Panc1 (cell line): ENCODE data around the gene CLPTM1L. TPM values are rescaled to one million over a fixed set of nuclear protein-coding genes. Genes with fewer than 3 reads are reported as not detected.

Source experiments
- ATAC-seq: fragments of 200-7000 bp; cut with Tn5 transposase; 2 replicates; pipeline ENCODE4 v1.9.1; 2020; ENCODE audit warnings: mild to moderate bottlenecking, moderate library complexity
- BruUV-seq: library from RNA; stranded (reverse); fragments of 400-500 nt; replicated peaks from 2 replicates; lab custom pipeline; 2021; lab: Mats Ljungman, UMichigan
- CTCF ChIA-PET: fragments of 300-600 bp; sonication (Branson Sonifier 250); formaldehyde crosslinking; loops from one replicate; lab custom pipeline; 2022; ENCODE audit warnings: antibody characterized with exemption; lab: Charles Lee
- POLR2A ChIA-PET: fragments of 300-600 bp; sonication (Branson Sonifier 250); formaldehyde crosslinking; loops from one replicate; lab custom pipeline; 2022; ENCODE audit warnings: antibody characterized with exemption; lab: Charles Lee
- DNase-seq: peaks from one replicate; pipeline ENCODE4 v3.0.0-alpha.2; 2010; ENCODE audit warnings: low read depth, low spot score
- H3K27ac ChIP-seq: 2 replicates; pipeline ENCODE4 v1.5.1; 2011; ENCODE audit warnings: mild to moderate bottlenecking, low read length, inconsistent platforms
- H3K27me3 ChIP-seq: fragments of 200-500 bp; sonication (Bioruptor generic); 2 replicates; pipeline ENCODE4 v1.6.0; 2014; ENCODE audit warnings: low read length, inconsistent platforms; ENCODE audit not compliant: control insufficient read depth, insufficient read depth
- H3K36me3 ChIP-seq: fragments of 200-500 bp; sonication (Bioruptor generic); 2 replicates; pipeline ENCODE4 v1.5.1; 2014; ENCODE audit warnings: inconsistent platforms, mild to moderate bottlenecking, low read length, moderate library complexity; ENCODE audit not compliant: control insufficient read depth, insufficient read depth
- H3K4me1 ChIP-seq: 2 replicates; pipeline ENCODE4 v1.5.1; 2011; ENCODE audit warnings: inconsistent platforms, mild to moderate bottlenecking, low read length, moderate library complexity; ENCODE audit not compliant: control insufficient read depth, insufficient read depth
- H3K4me3 ChIP-seq, 2 experiments: 2 replicates each; pipeline ENCODE4 v1.5.1; 2011 to 2012; ENCODE audit warnings: low read depth in 2 of 2, low read length in 2 of 2, mild to moderate bottlenecking in 2 of 2, inconsistent platforms in 1 of 2, moderate library complexity in 1 of 2
- H3K9me3 ChIP-seq: fragments of 200-500 bp; sonication (Bioruptor generic); 2 replicates; pipeline ENCODE4 v1.5.1; 2014; ENCODE audit warnings: low read depth, mild to moderate bottlenecking, inconsistent platforms, low read length, moderate library complexity; ENCODE audit not compliant: control insufficient read depth, insufficient read depth
- CTCF ChIP-seq: fragments of 450-650 bp; IDR thresholded peaks from 2 replicates; pipeline ENCODE4 v1.5.1; 2017; ENCODE audit warnings: mild to moderate bottlenecking
- POLR2AphosphoS5 ChIP-seq: IDR thresholded peaks from 2 replicates; pipeline ENCODE4 v1.6.1; 2012; ENCODE audit warnings: mild to moderate bottlenecking, low read depth, low read length, moderate library complexity
- SIN3A ChIP-seq: IDR thresholded peaks from 2 replicates; pipeline ENCODE4 v1.6.1; 2012; ENCODE audit warnings: low read depth, mild to moderate bottlenecking, low read length, moderate library complexity, borderline replicate concordance; ENCODE audit not compliant: insufficient read depth
- TCF7L2 ChIP-seq: IDR thresholded peaks from 2 replicates; pipeline ENCODE4 v1.6.1; 2011; ENCODE audit warnings: mild to moderate bottlenecking, low read depth, low read length, inconsistent platforms
- in situ Hi-C: cut with HindIII; loops from 2 replicates; pipeline ENCODE4 v1.10.0; 2016; ENCODE audit warnings: low sequenced_read_pairs, low pct_unique_long_range_greater_than_20kb
- intact Hi-C: fragments of 100-400 bp; cut with micrococcal nuclease; formaldehyde crosslinking; loops from one replicate; pipeline ENCODE4 v1.10.0; 2022; ENCODE audit not compliant: unreplicated experiment
- total RNA-seq: library from RNA; stranded (reverse); gene quantifications from one replicate; pipeline ENCODE4 v1.2.1, GENCODE V29; 2021; ENCODE audit not compliant: unreplicated experiment
- TF ChIP-seq, protein P1 (sequence below), 2 experiments: IDR thresholded peaks; 2 replicates each; pipeline ENCODE4 v1.6.1; 2011 to 2012; ENCODE audit warnings: low read depth in 2 of 2, control low read depth in 1 of 2, low read length in 1 of 2, mild to moderate bottlenecking in 1 of 2, moderate library complexity in 1 of 2; ENCODE audit not compliant: insufficient read depth in 1 of 2

The CLPTM1L gene
- total RNA-seq, 1 experiment from 2014 or later: 188 TPM

GRCh38 chr5:1380011-1380817 lies 35.3 kb upstream of the CLPTM1L start:
- H3K36me3 ChIP-seq: no peaks in the 10 kb centered on the region
- ATAC-seq (peak; percentile 92), DNase-seq (no peak)
- no peak overlapping the region for H3K27ac ChIP-seq
- H3K4me1 ChIP-seq: no peaks in the 10 kb centered on the region; the same call in 1 of the 2 replicates
- in situ Hi-C loops: no loop called here
- ChIA-PET CTCF (interaction anchor here (0.5 to 1.6 kb wide), 9 partner anchors 11 to 370 kb away, joined by 3 to 7 read pairs (median 3); no protein-coding TSS in a partner anchor), POLR2A (no interaction called here)
- no peaks in the 10 kb centered on the region for H3K27me3 ChIP-seq
- H3K9me3 ChIP-seq: no peaks in the 10 kb centered on the region
- intact Hi-C loops: no loop called here
- TF ChIP-seq CTCF: peak; percentile 93
- TF ChIP-seq, protein P1, sequence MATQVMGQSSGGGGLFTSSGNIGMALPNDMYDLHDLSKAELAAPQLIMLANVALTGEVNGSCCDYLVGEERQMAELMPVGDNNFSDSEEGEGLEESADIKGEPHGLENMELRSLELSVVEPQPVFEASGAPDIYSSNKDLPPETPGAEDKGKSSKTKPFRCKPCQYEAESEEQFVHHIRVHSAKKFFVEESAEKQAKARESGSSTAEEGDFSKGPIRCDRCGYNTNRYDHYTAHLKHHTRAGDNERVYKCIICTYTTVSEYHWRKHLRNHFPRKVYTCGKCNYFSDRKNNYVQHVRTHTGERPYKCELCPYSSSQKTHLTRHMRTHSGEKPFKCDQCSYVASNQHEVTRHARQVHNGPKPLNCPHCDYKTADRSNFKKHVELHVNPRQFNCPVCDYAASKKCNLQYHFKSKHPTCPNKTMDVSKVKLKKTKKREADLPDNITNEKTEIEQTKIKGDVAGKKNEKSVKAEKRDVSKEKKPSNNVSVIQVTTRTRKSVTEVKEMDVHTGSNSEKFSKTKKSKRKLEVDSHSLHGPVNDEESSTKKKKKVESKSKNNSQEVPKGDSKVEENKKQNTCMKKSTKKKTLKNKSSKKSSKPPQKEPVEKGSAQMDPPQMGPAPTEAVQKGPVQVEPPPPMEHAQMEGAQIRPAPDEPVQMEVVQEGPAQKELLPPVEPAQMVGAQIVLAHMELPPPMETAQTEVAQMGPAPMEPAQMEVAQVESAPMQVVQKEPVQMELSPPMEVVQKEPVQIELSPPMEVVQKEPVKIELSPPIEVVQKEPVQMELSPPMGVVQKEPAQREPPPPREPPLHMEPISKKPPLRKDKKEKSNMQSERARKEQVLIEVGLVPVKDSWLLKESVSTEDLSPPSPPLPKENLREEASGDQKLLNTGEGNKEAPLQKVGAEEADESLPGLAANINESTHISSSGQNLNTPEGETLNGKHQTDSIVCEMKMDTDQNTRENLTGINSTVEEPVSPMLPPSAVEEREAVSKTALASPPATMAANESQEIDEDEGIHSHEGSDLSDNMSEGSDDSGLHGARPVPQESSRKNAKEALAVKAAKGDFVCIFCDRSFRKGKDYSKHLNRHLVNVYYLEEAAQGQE (IDR thresholded peaks at IDR 0.05; ENCODE audit: insufficient read depth in 1 of 2, low read depth in 2 of 2, low read length in 1 of 2): no peak
- TF ChIP-seq POLR2AphosphoS5: no peak
- no TSS peak for BruUV-seq
- H3K4me3 ChIP-seq: peak overlapping the region; percentile 19 to 40

GRCh38 chr5:1378866-1379659 lies 34.2 kb upstream of the CLPTM1L start:
- Histone ChIP-seq H3K27ac (no peak overlapping the region), H3K36me3 (no peaks in the 10 kb centered on the region), H3K4me1 (peaks cover 4% of the 10 kb centered on the region; the same call in 1 of the 2 replicates), H3K4me3 (no peak overlapping the region), H3K27me3 (no peaks in the 10 kb centered on the region), H3K9me3 (no peaks in the 10 kb centered on the region)
- ATAC-seq (no peak), DNase-seq (no peak)
- BruUV-seq: no TSS peak
- ChIA-PET CTCF (interaction anchor here (1.5 to 1.6 kb wide), 2 partner anchors 12 to 16 kb away, joined by 5 to 7 read pairs; no protein-coding TSS in a partner anchor), POLR2A (no interaction called here)
- TF ChIP-seq TCF7L2: no peak
- TF ChIP-seq, protein P1 (IDR thresholded peaks at IDR 0.05; ENCODE audit: insufficient read depth in 1 of 2, low read depth in 2 of 2, low read length in 1 of 2): no peak
- no peak for TF ChIP-seq SIN3A
- no peak for TF ChIP-seq CTCF
- TF ChIP-seq POLR2AphosphoS5: no peak
- in situ Hi-C loops: no loop called here
- intact Hi-C loops: no loop called here
